Measurements from ENCODE around the gene ADGRL2. TPM values are rescaled to one million over a fixed set of nuclear protein-coding genes. Genes with fewer than 3 reads are reported as not detected.

The ADGRL2 gene
- total RNA-seq, 1 donor from 2014 or later = 52.5 TPM

GRCh38 chr1:81978945-81979344 is 178.2 kb downstream of the ADGRL2 start:
- Histone ChIP-seq H3K9me3 (replicated peaks) (no peaks in the 10 kb centered on the region), H3K27ac (replicated peaks) (no peak overlapping the region), H3K4me3 (no peak overlapping the region), H3K27me3 (ENCODE audit: low read depth) (no peaks in the 10 kb centered on the region), H3K36me3 (peaks cover 26% of the 10 kb centered on the region), H3K4me1 (peaks cover 35% of the 10 kb centered on the region)
- intact Hi-C loops (cut with micrococcal nuclease) = no loop called here
- no peak for TF ChIP-seq CTCF (IDR thresholded peaks at IDR 0.05; ENCODE audit: borderline replicate concordance)
- no peak for DNase-seq

GRCh38 chr1:81982523-81982922 is 181.8 kb downstream of the ADGRL2 start:
- peaks cover 36% of the 10 kb centered on the region for H3K36me3 ChIP-seq

GRCh38 chr1:81989524-81989923 is 188.8 kb downstream of the ADGRL2 start:
- Histone ChIP-seq H3K4me3 (no peak overlapping the region), H3K9me3 (replicated peaks) (no peaks in the 10 kb centered on the region), H3K27ac (replicated peaks) (no peak overlapping the region), H3K36me3 (peaks cover 34% of the 10 kb centered on the region), H3K27me3 (ENCODE audit: low read depth) (no peaks in the 10 kb centered on the region), H3K4me1 (no peaks in the 10 kb centered on the region)
- TF ChIP-seq CTCF (IDR thresholded peaks at IDR 0.05; ENCODE audit: borderline replicate concordance) = no peak
- DNase-seq = no peak
- intact Hi-C loops (cut with micrococcal nuclease) = no loop called here

More at GRCh38 chr1:81982523-81982922, 181.8 kb downstream of the ADGRL2 start:
- peaks cover 18% of the 10 kb centered on the region for H3K4me1 ChIP-seq
- H3K4me3 ChIP-seq = no peak overlapping the region
- intact Hi-C loops (cut with micrococcal nuclease) = no loop called here
- DNase-seq = no peak
- H3K9me3 ChIP-seq (replicated peaks) = no peaks in the 10 kb centered on the region
- H3K27ac ChIP-seq (replicated peaks) = no peak overlapping the region
- no peaks in the 10 kb centered on the region for H3K27me3 ChIP-seq (ENCODE audit: low read depth)
- no peak for TF ChIP-seq CTCF (IDR thresholded peaks at IDR 0.05; ENCODE audit: borderline replicate concordance)

- no peaks in the 10 kb centered on the region for H3K27me3 ChIP-seq (ENCODE audit: low read depth)
- no peaks in the 10 kb centered on the region for H3K4me1 ChIP-seq
- no peak overlapping the region for H3K27ac ChIP-seq (replicated peaks)
- H3K9me3 ChIP-seq (replicated peaks) = no peaks in the 10 kb centered on the region
- H3K4me3 ChIP-seq = no peak overlapping the region
- intact Hi-C loops (cut with micrococcal nuclease) = no loop called here
- TF ChIP-seq CTCF (IDR thresholded peaks at IDR 0.05; ENCODE audit: borderline replicate concordance) = no peak
- H3K36me3 ChIP-seq = peaks cover 27% of the 10 kb centered on the region
- DNase-seq = no peak
Observed at GRCh38 chr1:81990241-81990640, 189.5 kb downstream of the ADGRL2 start.

- H3K4me1 ChIP-seq = peaks cover 11% of the 10 kb centered on the region
- no peaks in the 10 kb centered on the region for H3K9me3 ChIP-seq (replicated peaks)
- no peaks in the 10 kb centered on the region for H3K27me3 ChIP-seq (ENCODE audit: low read depth)
- no peak for TF ChIP-seq CTCF (IDR thresholded peaks at IDR 0.05; ENCODE audit: borderline replicate concordance)
- no peak overlapping the region for H3K4me3 ChIP-seq
- intact Hi-C loops (cut with micrococcal nuclease) = no loop called here
- no peaks in the 10 kb centered on the region for H3K36me3 ChIP-seq
- peak overlapping the region; percentile 28 for H3K27ac ChIP-seq (replicated peaks)
- peak; percentile 18 for DNase-seq
Observed at GRCh38 chr1:81998165-81998564, 197.4 kb downstream of the ADGRL2 start.

GRCh38 chr1:81999364-81999763 is 198.6 kb downstream of the ADGRL2 start:
- Histone ChIP-seq H3K9me3 (replicated peaks) (no peaks in the 10 kb centered on the region), H3K27ac (replicated peaks) (no peak overlapping the region), H3K36me3 (no peaks in the 10 kb centered on the region), H3K4me1 (peaks cover 11% of the 10 kb centered on the region), H3K27me3 (ENCODE audit: low read depth) (no peaks in the 10 kb centered on the region), H3K4me3 (no peak overlapping the region)
- intact Hi-C loops (cut with micrococcal nuclease) = no loop called here
- no peak for DNase-seq
- no peak for TF ChIP-seq CTCF (IDR thresholded peaks at IDR 0.05; ENCODE audit: borderline replicate concordance)
